Measurements from ENCODE around the gene MCIDAS. TPM values are rescaled to one million over a fixed set of nuclear protein-coding genes. Genes with fewer than 3 reads are reported as not detected.

Gene MCIDAS
- total RNA-seq, 1 donor from 2014 or later: not detected

GRCh38 chr5:55172937-55173686 is 54.0 kb downstream of the MCIDAS start, which contains the start of gene CDC20B:
TSS of gene CDC20B (minus strand) at chr5:55173177. CDS start at chr5:55173000, 177 bp downstream.
- intact Hi-C loops (cut with DNase I): no loop called here
- peak; percentile 87 for DNase-seq (ENCODE audit: missing footprints)
- ATAC-seq: peak; percentile 95

- intact Hi-C loops (cut with DNase I): no loop called here
- ATAC-seq (peak; percentile 84), DNase-seq (ENCODE audit: missing footprints) (no peak)
Observed at GRCh38 chr5:55172051-55172899, 54.8 kb downstream of the MCIDAS start.

DNA sequence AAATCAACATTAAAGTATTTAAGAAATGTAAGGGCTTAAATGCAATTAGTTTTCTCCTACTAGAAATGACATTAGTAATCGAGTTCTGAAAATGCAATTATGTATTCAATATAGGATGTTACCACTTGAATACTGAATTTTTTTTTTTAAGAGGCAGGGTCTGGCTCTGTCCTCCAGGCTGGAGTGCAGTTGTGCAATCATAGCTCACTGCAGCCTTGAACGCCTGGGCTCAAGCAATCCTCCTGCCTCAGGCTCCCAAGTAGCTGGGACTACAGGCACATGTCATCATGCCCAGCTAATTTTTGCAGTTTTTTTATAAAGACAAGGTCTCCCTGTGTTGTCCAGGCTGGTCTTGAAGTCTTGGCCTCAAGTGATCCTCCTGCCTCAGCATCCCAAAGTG is 55.6 kb downstream of the MCIDAS start:
- intact Hi-C loops (cut with DNase I): no loop called here
- no peak for DNase-seq (ENCODE audit: missing footprints)
- ATAC-seq: no peak

Small RNA genes lying within 50 kb of the gene (microRNA-seq; reads per million reads assigned to microRNA genes)
- gene MIR449A (not detected), gene MIR449B (not detected), gene MIR449C (not detected)

Other genes with a start within 250 kb of the MCIDAS start
- 0.19 TPM for gene ESM1, start 241.7 kb downstream of the MCIDAS start, total RNA-seq
- gene GZMK, start 203.1 kb downstream of the MCIDAS start, total RNA-seq: 0.41 TPM
- 1.7 TPM for gene GZMA, start 124.7 kb downstream of the MCIDAS start, total RNA-seq
- gene GPX8, start 67.1 kb downstream of the MCIDAS start, total RNA-seq: 7.4 TPM
- not detected for gene CDC20B, start 54.1 kb downstream of the MCIDAS start, total RNA-seq
- not detected for gene CCNO, start 6.3 kb upstream of the MCIDAS start, total RNA-seq
- gene DHX29, start 80.4 kb upstream of the MCIDAS start, total RNA-seq: 19.8 TPM
- 61.4 TPM for gene MTREX, start 80.7 kb upstream of the MCIDAS start, total RNA-seq